HPDE6-E6E7 (cell line): ENCODE results near the gene TUT4.

Experiments used
- DNase-seq: peaks from one replicate; pipeline ENCODE4 v3.0.0; 2011; ENCODE audit warnings: missing footprints; ENCODE audit errors: extremely low spot score

TUT4 gene

GRCh38 chr1:52404116-52404974, 148.5 kb downstream of the TUT4 start, which contains the start of the genes ORC1 and PRPF38A:
ORC1 (minus strand) TSS chr1:52404423; CDS start chr1:52402223, 2,200 bp downstream.
PRPF38A (plus strand) TSS chr1:52404602; CDS start chr1:52404750, 148 bp downstream.
- DNase-seq: peak; percentile 88

GRCh38 chr1:52403566-52404115, 149.3 kb downstream of the TUT4 start:
- peak; percentile 69 for DNase-seq

- no peak for DNase-seq
Measured at GRCh38 chr1:52402860-52403240, 150.0 kb downstream of the TUT4 start.

GRCh38 chr1:52400131-52400530, 152.8 kb downstream of the TUT4 start:
- no peak for DNase-seq

- DNase-seq: no peak
Measured at GRCh38 chr1:52399629-52400028, 153.3 kb downstream of the TUT4 start.

- DNase-seq: no peak
Measured at GRCh38 chr1:52393174-52393573, 159.7 kb downstream of the TUT4 start.

- no peak for DNase-seq
Measured at GRCh38 chr1:52386458-52386857, 166.4 kb downstream of the TUT4 start.

- DNase-seq: no peak
Measured at GRCh38 chr1:52385376-52385775, 167.5 kb downstream of the TUT4 start.
